Activated CD4-positive, alpha-beta T cell treated with anti-CD3 and anti-CD28 coated beads for 36 hours (primary cell): Measurements from ENCODE around the gene DYRK2. TPM values are rescaled to one million over a fixed set of nuclear protein-coding genes. Genes with fewer than 3 reads are reported as not detected.

Experiments used
- ATAC-seq: fragments of 200-7000 bp; cut with Tn5 transposase; one replicate; pipeline ENCODE4 v1.10.0; 2021; ENCODE audit warnings: mild to moderate bottlenecking, moderate library complexity
- CTCF ChIA-PET: fragments of 350-600 bp; sonication (Branson Sonifier 250); formaldehyde crosslinking; loops from one replicate; lab custom pipeline; 2021; ENCODE audit warnings: antibody characterized with exemption; lab: Charles Lee
- POLR2A ChIA-PET: fragments of 350-600 bp; sonication (Branson Sonifier 250); formaldehyde crosslinking; loops from one replicate; lab custom pipeline; 2021; ENCODE audit warnings: antibody characterized with exemption, inconsistent platforms; lab: Charles Lee
- DNase-seq: peaks from one replicate; pipeline ENCODE4 v3.0.0-alpha.2; 2020
- H3K27ac Mint-ChIP-seq: one replicate; pipeline ENCODE4 v1.8.0; 2021; ENCODE audit warnings: mixed read lengths
- H3K27me3 Mint-ChIP-seq: one replicate; pipeline ENCODE4 v1.8.0; 2021; ENCODE audit warnings: mixed read lengths
- H3K36me3 Mint-ChIP-seq: one replicate; pipeline ENCODE4 v1.8.0; 2021; ENCODE audit warnings: low read depth, mixed read lengths
- H3K4me1 Mint-ChIP-seq: one replicate; pipeline ENCODE4 v1.8.0; 2021; ENCODE audit warnings: mixed read lengths
- H3K4me3 Mint-ChIP-seq: one replicate; pipeline ENCODE4 v1.8.0; 2021; ENCODE audit warnings: mild to moderate bottlenecking, moderate library complexity, mixed read lengths
- H3K9me3 Mint-ChIP-seq: one replicate; pipeline ENCODE4 v1.8.0; 2021; ENCODE audit warnings: low read depth, mixed read lengths
- intact Hi-C, 2 experiments: fragments of 100-400 bp; cut with DNase I in 1 of 2; cut with micrococcal nuclease in 1 of 2; formaldehyde crosslinking; loops; one replicate each; pipeline versions ENCODE4 v1.14.2 to v1.15.1; 2022 to 2024; cut with DNase I, micrococcal nuclease
- total RNA-seq, 2 experiments: library from RNA; stranded (reverse); gene quantifications; one replicate each; pipeline ENCODE4 v1.2.3, GENCODE V29; 2021

The DYRK2 gene
- total RNA-seq, 2 experiments from 2014 or later: 19.2 to 21.5 TPM

GRCh38 chr12:67690656-67691055, 42.1 kb downstream of the DYRK2 start:
- H3K36me3 Mint-ChIP-seq: peaks cover 4% of the 10 kb centered on the region
- H3K9me3 Mint-ChIP-seq: peaks cover 5% of the 10 kb centered on the region
- CTCF ChIA-PET: no interaction called here
- intact Hi-C loops: loop anchor here in 1 of 2 experiments (10.0 kb wide), 1 partner anchor 484 kb away; no protein-coding TSS in a partner anchor
- no peak for DNase-seq
- no peak overlapping the region for H3K27ac Mint-ChIP-seq
- POLR2A ChIA-PET: no interaction called here
- H3K27me3 Mint-ChIP-seq: no peaks in the 10 kb centered on the region
- no peak for ATAC-seq
- no peak overlapping the region for H3K4me3 Mint-ChIP-seq
- H3K4me1 Mint-ChIP-seq: peaks cover 12% of the 10 kb centered on the region

GRCh38 chr12:67691220-67691619, 42.7 kb downstream of the DYRK2 start:
- ChIA-PET POLR2A (no interaction called here), CTCF (interaction anchor here (0.6 kb wide), 2 partner anchors 88 to 117 kb away, joined by 3 to 4 read pairs; no protein-coding TSS in a partner anchor)
- intact Hi-C loops: loop anchor here in 1 of 2 experiments (10.0 kb wide), 1 partner anchor 484 kb away; no protein-coding TSS in a partner anchor
- ATAC-seq: no peak
- peaks cover 5% of the 10 kb centered on the region for H3K9me3 Mint-ChIP-seq
- H3K4me3 Mint-ChIP-seq: no peak overlapping the region
- no peaks in the 10 kb centered on the region for H3K27me3 Mint-ChIP-seq
- peaks cover 4% of the 10 kb centered on the region for H3K36me3 Mint-ChIP-seq
- no peak overlapping the region for H3K27ac Mint-ChIP-seq
- no peak for DNase-seq
- H3K4me1 Mint-ChIP-seq: peaks cover 12% of the 10 kb centered on the region

GRCh38 chr12:67692135-67692534, 43.6 kb downstream of the DYRK2 start:
- Mint-ChIP-seq H3K27me3 (no peaks in the 10 kb centered on the region), H3K27ac (no peak overlapping the region), H3K36me3 (peaks cover 4% of the 10 kb centered on the region), H3K4me3 (no peak overlapping the region), H3K4me1 (peaks cover 19% of the 10 kb centered on the region), H3K9me3 (peaks cover 5% of the 10 kb centered on the region)
- DNase-seq: no peak
- ATAC-seq: no peak
- intact Hi-C loops: loop anchor here in 1 of 2 experiments (10.0 kb wide), 1 partner anchor 483 kb away; no protein-coding TSS in a partner anchor
- ChIA-PET CTCF (interaction anchor here (0.6 to 0.7 kb wide), 3 partner anchors 20 to 116 kb away, joined by 3 to 4 read pairs (median 3); no protein-coding TSS in a partner anchor), POLR2A (interaction anchor here (0.6 kb wide), 1 partner anchor 77 kb away, joined by 3 read pairs; no protein-coding TSS in a partner anchor)

- CTCF ChIA-PET: no interaction called here
- peaks cover 1% of the 10 kb centered on the region for H3K36me3 Mint-ChIP-seq
- POLR2A ChIA-PET: no interaction called here
- H3K4me1 Mint-ChIP-seq: peaks cover 26% of the 10 kb centered on the region
- ATAC-seq (no peak), DNase-seq (no peak)
- H3K27me3 Mint-ChIP-seq: no peaks in the 10 kb centered on the region
- no peaks in the 10 kb centered on the region for H3K9me3 Mint-ChIP-seq
- intact Hi-C loops: loop anchor here in 1 of 2 experiments (10.0 kb wide), 1 partner anchor 482 kb away; no protein-coding TSS in a partner anchor
- H3K4me3 Mint-ChIP-seq: no peak overlapping the region
- H3K27ac Mint-ChIP-seq: no peak overlapping the region
Observed at GRCh38 chr12:67692966-67693365, 44.4 kb downstream of the DYRK2 start.

- H3K9me3 Mint-ChIP-seq: no peaks in the 10 kb centered on the region
- H3K4me3 Mint-ChIP-seq: no peak overlapping the region
- intact Hi-C loops: loop anchor here in 1 of 2 experiments (10.0 kb wide), 1 partner anchor 481 kb away; no protein-coding TSS in a partner anchor
- no peaks in the 10 kb centered on the region for H3K27me3 Mint-ChIP-seq
- no peak overlapping the region for H3K27ac Mint-ChIP-seq
- POLR2A ChIA-PET: no interaction called here
- peaks cover 34% of the 10 kb centered on the region for H3K4me1 Mint-ChIP-seq
- DNase-seq (no peak), ATAC-seq (no peak)
- peaks cover 1% of the 10 kb centered on the region for H3K36me3 Mint-ChIP-seq
- CTCF ChIA-PET: interaction anchor here (0.7 kb wide), 1 partner anchor 9 kb away, joined by 3 read pairs; no protein-coding TSS in a partner anchor
Observed at GRCh38 chr12:67693894-67694293, 45.3 kb downstream of the DYRK2 start.

- Mint-ChIP-seq H3K4me1 (peaks cover 39% of the 10 kb centered on the region), H3K36me3 (no peaks in the 10 kb centered on the region), H3K27ac (no peak overlapping the region), H3K9me3 (no peaks in the 10 kb centered on the region), H3K27me3 (no peaks in the 10 kb centered on the region), H3K4me3 (no peak overlapping the region)
- ATAC-seq (no peak), DNase-seq (no peak)
- CTCF ChIA-PET: interaction anchor here (0.7 kb wide), 1 partner anchor 9 kb away, joined by 3 read pairs; no protein-coding TSS in a partner anchor
- POLR2A ChIA-PET: no interaction called here
- intact Hi-C loops: loop anchor here in 1 of 2 experiments (10.0 kb wide), 1 partner anchor 480 kb away; no protein-coding TSS in a partner anchor
Observed at GRCh38 chr12:67694306-67694900, 45.9 kb downstream of the DYRK2 start.

- Mint-ChIP-seq H3K27ac (no peak overlapping the region), H3K27me3 (no peaks in the 10 kb centered on the region), H3K4me3 (no peak overlapping the region), H3K9me3 (no peaks in the 10 kb centered on the region), H3K4me1 (peaks cover 51% of the 10 kb centered on the region), H3K36me3 (no peaks in the 10 kb centered on the region)
- intact Hi-C loops: loop anchor here (5.0 to 10.0 kb wide), 5 partner anchors 64 to 596 kb away; no protein-coding TSS in a partner anchor
- CTCF ChIA-PET: no interaction called here
- POLR2A ChIA-PET: no interaction called here
- ATAC-seq (no peak), DNase-seq (no peak)
Observed at GRCh38 chr12:67695974-67696373, 47.4 kb downstream of the DYRK2 start.

GRCh38 chr12:67697443-67697842, 48.9 kb downstream of the DYRK2 start:
- no peaks in the 10 kb centered on the region for H3K27me3 Mint-ChIP-seq
- peaks cover 2% of the 10 kb centered on the region for H3K36me3 Mint-ChIP-seq
- ChIA-PET CTCF (no interaction called here), POLR2A (no interaction called here)
- H3K27ac Mint-ChIP-seq: no peak overlapping the region
- peak; percentile 11 for DNase-seq
- no peaks in the 10 kb centered on the region for H3K9me3 Mint-ChIP-seq
- H3K4me3 Mint-ChIP-seq: no peak overlapping the region
- ATAC-seq: no peak
- peaks cover 57% of the 10 kb centered on the region for H3K4me1 Mint-ChIP-seq
- intact Hi-C loops: loop anchor here (5.0 to 10.0 kb wide), 5 partner anchors 65 to 595 kb away; no protein-coding TSS in a partner anchor

GRCh38 chr12:67697967-67698366, 49.4 kb downstream of the DYRK2 start:
- H3K4me1 Mint-ChIP-seq: peaks cover 57% of the 10 kb centered on the region
- CTCF ChIA-PET: interaction anchor here (0.7 kb wide), 1 partner anchor 143 kb away, joined by 6 read pairs; no protein-coding TSS in a partner anchor

GRCh38 chr12:67698672-67699581, 50.4 kb downstream of the DYRK2 start:
- Mint-ChIP-seq H3K27me3 (no peaks in the 10 kb centered on the region), H3K27ac (peak overlapping the region; percentile 74), H3K4me3 (peak overlapping the region; percentile 32), H3K4me1 (peaks cover 57% of the 10 kb centered on the region), H3K36me3 (peaks cover 5% of the 10 kb centered on the region), H3K9me3 (no peaks in the 10 kb centered on the region)
- ChIA-PET CTCF (interaction anchor here (0.6 to 0.7 kb wide), 2 partner anchors 142 to 244 kb away, joined by 3 to 6 read pairs; no protein-coding TSS in a partner anchor), POLR2A (no interaction called here)
- intact Hi-C loops: loop anchor here (1.0 to 10.0 kb wide), 15 partner anchors 48 to 622 kb away; no protein-coding TSS in a partner anchor
- DNase-seq (peak; percentile 76), ATAC-seq (peak; percentile 93)

More at GRCh38 chr12:67697967-67698366, 49.4 kb downstream of the DYRK2 start:
- POLR2A ChIA-PET: no interaction called here
- DNase-seq (no peak), ATAC-seq (no peak)
- intact Hi-C loops: loop anchor here (1.0 to 10.0 kb wide), 15 partner anchors 47 to 621 kb away; no protein-coding TSS in a partner anchor
- Mint-ChIP-seq H3K4me3 (no peak overlapping the region), H3K9me3 (no peaks in the 10 kb centered on the region), H3K36me3 (peaks cover 3% of the 10 kb centered on the region), H3K27ac (no peak overlapping the region), H3K27me3 (no peaks in the 10 kb centered on the region)
